ENCODE measurements around the gene ANKS1B.
"Not testable (repeated sequence)": the region's sequence is repeated elsewhere in the genome, so short reads cannot be mapped to it uniquely, and the experiment has no call there.

ANKS1B gene

DNA sequence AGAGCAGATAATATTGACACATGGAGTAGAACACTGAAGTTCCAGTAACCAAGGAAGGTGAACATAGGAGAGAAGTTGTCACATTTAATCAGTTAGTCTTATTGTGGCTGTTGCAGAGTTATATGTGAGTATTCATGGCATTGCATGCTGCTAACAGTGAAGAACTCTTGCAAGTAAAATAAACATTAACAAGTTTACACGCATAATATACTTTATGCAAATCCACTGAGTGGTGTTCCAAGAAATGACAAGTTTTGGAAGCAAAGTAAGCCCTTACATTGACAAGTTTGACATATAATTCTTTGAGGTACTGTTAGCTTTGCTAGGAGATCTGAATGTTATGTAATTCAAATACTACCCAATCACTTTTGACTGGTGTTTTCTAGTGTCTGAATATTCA, 125.6 kb downstream of the ANKS1B start:
- DNase-seq, result no peak

DNA sequence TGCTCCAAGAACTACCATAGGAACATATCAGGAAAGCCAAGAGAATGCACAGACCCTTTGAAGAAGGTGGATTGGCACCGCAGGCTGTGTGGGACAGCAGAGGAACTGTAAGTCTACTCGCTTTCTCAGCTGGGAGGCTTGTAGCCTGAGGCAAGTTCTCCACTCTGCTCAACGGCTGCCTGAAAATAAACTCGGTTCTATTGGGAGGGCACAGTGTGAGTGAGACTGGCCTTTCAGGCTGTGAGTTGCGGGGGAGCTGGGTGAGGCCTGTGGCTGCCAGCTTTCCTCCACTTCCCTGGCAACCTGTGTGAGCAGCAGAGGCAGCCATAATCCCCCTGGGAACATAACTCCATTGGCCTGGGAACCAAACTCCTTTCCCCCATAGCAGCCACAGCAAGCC, 132.1 kb downstream of the ANKS1B start:
- DNase-seq, result no peak

GRCh38 chr12:99847936-99848335, 136.8 kb downstream of the ANKS1B start:
- DNase-seq, result no peak

DNA sequence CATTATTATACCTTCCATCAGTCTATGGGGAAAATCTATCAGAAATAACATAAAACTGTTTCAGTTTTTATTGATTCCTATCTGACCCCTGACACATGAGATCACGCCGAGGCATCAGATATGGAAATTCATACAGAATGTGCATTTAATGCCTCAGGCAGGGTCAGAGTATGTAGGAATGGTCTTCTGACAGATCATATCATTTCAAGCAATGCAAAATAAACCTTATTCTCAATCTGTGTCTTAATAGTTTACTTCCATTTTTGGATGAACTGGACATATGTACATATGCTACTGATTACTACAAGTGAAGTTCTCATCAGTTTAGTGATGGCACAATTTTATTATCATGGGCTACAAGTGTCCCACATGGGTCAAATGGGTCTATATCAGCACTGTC, 150.0 kb downstream of the ANKS1B start:
- no peak for DNase-seq

- no peak for DNase-seq
These were observed 151.3 kb downstream of the ANKS1B start for GRCh38 chr12:99833397-99833796.

DNA sequence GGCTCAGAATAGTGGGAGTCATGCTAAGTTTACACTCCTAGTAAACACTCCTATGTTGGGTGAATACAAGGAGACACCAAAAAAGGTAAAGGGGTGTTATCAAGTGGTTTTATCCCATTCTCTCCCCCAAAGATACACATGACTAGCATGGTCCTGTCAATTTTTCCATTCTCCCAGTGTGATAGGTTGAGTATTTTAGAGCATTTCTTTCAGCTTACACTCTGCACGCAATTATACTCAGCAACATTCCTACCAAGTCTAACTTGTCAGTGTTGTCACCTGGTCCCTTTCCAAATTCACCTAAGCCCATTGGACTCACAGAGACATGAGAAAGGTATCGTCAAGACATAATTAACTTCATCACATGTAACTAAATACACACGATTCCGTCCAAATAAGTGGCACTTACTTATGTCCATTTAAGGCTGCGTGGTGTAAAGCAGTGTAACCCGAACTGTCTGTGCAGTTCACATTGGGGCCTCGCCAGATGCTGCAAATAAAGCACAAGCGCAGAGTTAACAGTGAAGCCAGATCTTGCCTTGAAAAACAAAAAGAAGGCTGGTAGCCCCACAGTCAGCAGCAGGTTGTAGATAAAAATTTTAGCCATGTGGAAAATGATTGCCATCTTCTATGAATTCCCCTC, 159.7 kb downstream of the ANKS1B start:
- no peak for DNase-seq

- no peak for DNase-seq
These were observed 162.5 kb downstream of the ANKS1B start for GRCh38 chr12:99822273-99822672.

- DNase-seq, result peak in 1 of 2 experiments; percentile 11
These were observed 173.8 kb downstream of the ANKS1B start for GRCh38 chr12:99810718-99811593.

DNA sequence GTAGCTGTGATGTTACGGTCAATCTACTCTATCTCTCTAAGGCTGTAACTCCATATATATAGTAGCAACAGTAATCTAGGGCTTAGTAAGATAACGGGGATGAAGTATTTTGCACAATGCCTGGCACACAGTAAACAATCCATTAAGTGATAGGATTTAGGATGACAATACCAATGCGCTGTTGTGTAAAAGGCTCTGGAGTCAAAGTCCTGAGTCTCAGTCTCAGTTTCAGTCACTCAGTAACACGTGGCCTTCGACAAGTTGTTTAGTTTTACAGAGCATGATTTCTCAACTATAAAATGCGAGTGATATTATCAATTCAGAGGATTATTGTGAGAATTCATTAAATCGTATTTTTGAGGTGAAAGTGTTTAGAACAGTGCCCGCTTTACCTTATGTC, 174.8 kb downstream of the ANKS1B start:
- DNase-seq, result no peak

DNA sequence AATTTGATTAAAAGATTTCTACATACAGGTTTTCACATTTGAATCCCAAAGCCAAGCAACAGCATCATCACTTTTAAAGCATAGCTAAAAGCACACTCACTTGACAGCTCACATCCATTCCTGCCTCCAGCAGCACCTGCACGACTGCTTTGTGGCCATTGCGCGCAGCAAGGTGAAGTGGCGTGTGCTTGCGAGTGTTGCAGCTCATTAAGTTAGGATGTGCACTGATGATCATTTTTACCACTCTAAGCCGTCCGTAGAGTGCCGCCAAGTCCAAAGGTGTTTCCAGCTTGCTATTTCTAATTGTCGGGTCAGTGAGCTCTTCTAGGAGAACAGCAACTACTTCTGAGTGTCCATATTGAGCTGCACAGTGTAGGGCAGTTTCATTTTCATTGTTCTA, 178.4 kb downstream of the ANKS1B start:
- no peak for DNase-seq

GRCh38 chr12:99804715-99805114, 180.0 kb downstream of the ANKS1B start:
- no peak for DNase-seq

DNA sequence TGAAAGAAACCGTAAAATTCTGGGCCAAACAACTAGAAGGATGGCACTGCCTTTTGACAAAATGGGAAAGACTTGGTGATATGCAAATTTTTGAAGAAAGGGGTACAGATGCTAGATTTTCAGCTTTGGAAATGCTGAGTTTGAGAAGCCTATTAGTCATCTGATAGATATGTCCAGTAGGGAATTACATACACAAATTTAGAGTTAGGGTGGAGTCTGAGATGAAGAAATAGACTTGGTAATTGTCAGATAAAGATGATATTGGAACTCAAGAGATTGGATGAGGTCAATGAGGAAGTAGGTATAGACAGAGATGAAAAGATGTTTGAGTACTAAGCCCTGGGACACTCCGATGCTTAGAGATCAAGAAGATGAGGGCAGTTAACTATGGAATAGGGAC, 184.1 kb downstream of the ANKS1B start:
- no peak for DNase-seq

DNA sequence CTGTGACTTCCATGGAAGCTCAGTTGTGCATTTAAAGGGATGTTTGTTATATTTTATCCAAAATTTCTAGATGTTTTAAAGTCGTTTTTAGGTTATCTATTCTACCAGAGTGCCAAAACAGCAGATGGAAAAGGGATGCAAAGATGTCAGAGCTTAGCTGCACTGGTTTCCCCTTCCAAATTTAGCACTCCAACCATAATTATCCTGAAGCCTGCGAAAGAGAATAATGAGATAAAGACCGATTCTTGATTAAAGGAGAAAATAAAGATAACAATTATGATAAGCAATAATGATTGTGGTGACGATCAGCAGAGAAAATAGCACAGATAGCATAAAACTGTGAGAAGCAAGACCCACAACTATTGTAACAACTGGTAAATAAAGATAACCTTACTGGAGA, 186.8 kb downstream of the ANKS1B start:
- not testable (repeated sequence) for DNase-seq

DNA sequence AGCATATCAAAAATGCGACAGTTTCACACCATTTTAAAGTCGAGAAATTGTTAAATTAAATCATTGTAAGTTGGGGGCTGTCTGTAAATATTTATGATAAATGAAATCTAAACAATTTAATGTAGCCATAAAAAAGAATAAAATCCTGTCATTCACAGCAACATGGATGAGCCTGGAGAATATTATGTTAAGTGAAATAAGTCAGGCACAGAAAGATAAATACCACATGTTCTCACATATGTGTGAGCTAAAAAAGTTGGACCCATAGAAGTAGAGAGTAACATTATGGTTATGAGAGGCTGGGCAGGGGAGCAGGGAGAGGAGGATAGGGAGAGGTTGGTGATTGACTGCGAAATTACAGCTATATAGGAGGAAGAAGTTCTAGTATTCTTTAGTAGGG, 201.3 kb downstream of the ANKS1B start:
- DNase-seq, result no peak

- DNase-seq, result no peak
These were observed 212.5 kb downstream of the ANKS1B start for GRCh38 chr12:99772274-99772673.

DNA sequence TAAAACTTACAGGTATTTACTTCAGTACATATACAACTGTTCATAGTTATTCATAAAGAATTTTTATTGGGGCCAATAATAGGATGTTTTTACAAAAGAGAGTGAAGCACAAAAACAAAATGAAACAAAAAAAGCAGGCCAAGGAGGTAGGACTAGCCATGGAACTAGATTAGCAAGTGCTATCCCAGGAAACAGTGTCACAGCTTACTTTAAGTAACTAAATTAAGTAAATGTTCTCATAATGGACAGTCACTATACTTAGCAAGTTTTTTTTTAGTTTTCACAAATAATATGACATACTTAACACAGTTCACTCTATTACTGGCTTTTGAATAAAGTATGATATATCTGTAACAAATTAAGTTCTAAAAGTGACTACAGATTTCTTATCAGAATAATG, 213.1 kb downstream of the ANKS1B start:
- no peak for DNase-seq

DNA sequence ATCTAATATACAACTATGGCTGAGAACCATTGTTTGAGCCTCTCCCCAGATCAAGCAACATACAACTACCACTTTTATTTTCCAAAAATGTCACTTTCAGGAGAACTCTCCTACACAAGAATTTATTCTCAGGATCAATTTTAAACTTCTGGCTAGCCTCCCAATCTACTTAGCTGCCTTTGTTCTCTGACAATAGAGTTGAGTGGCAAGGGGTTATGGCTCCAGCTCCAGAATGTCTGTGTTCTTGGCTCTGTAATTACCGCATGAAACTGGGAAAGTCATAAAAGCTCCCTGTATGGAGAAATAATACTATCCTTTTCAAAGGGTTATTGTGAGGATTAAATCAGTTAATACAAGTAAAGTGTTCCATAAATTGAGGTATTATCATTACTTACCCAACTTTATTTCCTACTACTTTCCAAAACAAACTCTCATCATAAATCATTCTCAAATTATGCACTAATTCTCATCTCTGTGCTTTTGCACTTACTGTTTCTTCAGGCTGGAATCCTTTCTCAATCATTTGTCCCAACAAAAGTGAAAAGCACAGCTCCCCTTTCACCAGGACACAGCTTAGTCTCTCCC, 215.2 kb downstream of the ANKS1B start:
- DNase-seq, result no peak

DNA sequence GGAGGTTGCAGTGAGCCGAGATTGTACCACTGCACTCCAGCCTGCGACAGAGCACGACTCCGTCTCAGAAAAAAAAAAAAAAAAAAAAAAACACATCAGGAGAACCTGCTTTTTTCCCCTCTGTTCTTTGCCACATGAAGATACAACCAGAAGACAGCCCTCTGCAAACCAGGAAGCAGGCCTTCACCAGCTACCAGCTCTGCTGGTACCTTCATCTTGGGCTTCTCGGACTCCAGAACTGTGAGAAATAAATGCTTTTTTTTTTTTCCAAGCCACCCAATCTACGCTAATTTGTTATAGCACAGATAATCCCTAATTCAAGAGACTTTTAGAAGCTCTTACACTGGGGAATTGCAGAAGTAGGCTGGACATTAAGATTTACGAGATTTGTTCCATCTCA, 216.0 kb downstream of the ANKS1B start:
- DNase-seq, result no peak

DNA sequence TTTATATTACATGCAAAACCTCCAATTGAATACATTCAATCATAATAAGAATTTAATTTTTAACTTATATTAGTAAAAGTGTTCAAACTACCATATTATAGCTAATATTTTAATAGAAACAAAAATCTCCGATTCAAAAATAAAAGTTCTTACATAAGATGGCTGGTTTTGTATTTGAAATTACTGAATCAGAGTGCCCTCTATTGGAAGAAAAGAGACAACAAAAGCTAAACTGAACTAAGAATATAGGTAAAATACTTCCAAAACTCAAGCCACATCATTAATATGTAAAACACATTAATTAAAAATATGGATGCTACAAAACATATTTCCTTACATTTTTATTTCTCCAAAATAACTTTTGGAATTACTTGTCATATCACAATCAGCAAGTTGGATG, 216.9 kb downstream of the ANKS1B start:
- no peak for DNase-seq

GRCh38 chr12:99766408-99766807, 218.3 kb downstream of the ANKS1B start:
- DNase-seq, result no peak

DNA sequence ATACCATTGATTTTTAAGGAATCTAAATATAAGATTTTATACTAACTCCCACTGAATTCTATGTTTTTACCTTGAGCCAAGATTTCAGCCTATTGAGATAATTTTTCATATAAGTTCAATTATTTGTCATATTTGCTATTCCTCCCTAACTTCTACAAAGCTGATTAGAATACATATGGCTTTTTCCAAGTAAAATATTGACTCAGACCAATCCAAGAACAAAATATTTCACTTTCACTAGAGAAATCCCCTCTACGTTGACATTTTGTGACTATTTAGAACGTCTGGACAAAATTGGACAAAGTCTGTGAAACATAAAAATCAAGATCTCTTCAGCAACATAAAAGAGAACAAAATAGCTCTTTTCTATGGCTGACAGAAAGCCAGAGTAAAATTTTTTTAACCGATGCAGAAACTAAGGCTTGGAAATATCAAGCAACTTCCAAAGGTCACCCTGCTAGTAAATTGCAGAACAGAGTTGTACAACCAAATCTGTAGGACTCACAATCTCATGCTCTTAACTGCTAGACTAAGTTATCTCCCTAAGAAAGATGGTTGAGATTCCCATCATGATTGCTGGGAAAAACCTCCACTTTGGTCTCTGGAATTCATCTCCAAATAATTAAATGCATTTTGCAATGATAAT, 219.1 kb downstream of the ANKS1B start:
- DNase-seq, result no peak

GRCh38 chr12:99759444-99759843, 225.3 kb downstream of the ANKS1B start:
- DNase-seq, result no peak

DNA sequence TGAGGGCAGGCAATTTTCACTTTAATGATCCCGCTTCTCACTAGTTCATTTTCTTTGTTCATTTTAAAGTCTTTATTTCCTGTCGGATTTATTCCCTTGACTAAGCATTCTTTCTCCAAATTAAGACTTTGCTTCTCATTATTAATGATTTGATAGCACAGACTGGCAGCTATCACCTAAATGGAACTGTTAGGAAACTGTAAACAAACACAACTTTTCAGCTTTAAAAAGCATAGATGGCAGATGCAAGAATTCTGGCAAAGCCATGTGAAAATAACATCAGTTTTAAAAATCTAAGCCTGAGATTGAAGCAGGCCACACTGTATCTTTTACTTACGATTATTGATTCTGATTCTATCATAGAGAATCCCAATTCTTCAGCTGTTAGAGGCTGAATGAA, 225.7 kb downstream of the ANKS1B start:
- DNase-seq, result no peak

DNA sequence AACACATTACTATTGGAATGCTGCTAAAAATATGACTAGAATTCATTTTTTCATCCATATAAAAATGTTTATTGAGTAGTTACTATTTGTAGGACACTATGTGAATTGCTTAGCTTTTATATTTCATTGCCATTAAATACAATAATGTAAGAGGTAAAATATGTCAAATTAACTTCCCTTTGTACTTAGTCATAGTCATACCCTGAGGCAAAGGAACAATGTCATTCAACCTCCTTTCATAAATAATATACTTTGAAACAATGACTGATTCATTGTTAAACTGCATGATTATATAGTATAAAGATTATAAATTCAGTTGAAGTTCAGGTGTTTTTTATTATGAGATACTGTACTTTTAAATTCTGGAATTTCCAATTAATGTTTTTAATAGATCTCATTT, 232.0 kb downstream of the ANKS1B start:
- no peak for DNase-seq
